Epithelial cell of proximal tubule (primary cell): Measurements from ENCODE around the gene COL1A2. TPM values are rescaled to one million over a fixed set of nuclear protein-coding genes. Genes with fewer than 3 reads are reported as not detected.

Experiments used
- DNase-seq: peaks from one replicate; pipeline ENCODE4 v3.0.0-alpha.2; 2011; ENCODE audit warnings: low read depth
- H3K4me3 ChIP-seq: 2 replicates; pipeline ENCODE4 v1.5.1; 2011; ENCODE audit warnings: low read depth, mild to moderate bottlenecking, low read length
- total RNA-seq: library from RNA; depleted of rRNA; stranded (reverse); fragments of >200 nt; gene quantifications from 2 replicates; pipeline ENCODE4 v1.2.3, GENCODE V29; 2015
- TF ChIP-seq, protein P1 (sequence below): conservative IDR thresholded peaks from 2 replicates; pipeline ENCODE4 v1.5.1; 2012; ENCODE audit warnings: low read depth, mild to moderate bottlenecking, low read length

The COL1A2 gene
- total RNA-seq, 1 donor from 2014 or later, result 10.9 TPM

- H3K4me3 ChIP-seq, result no peak overlapping the region
- TF ChIP-seq, protein P1, sequence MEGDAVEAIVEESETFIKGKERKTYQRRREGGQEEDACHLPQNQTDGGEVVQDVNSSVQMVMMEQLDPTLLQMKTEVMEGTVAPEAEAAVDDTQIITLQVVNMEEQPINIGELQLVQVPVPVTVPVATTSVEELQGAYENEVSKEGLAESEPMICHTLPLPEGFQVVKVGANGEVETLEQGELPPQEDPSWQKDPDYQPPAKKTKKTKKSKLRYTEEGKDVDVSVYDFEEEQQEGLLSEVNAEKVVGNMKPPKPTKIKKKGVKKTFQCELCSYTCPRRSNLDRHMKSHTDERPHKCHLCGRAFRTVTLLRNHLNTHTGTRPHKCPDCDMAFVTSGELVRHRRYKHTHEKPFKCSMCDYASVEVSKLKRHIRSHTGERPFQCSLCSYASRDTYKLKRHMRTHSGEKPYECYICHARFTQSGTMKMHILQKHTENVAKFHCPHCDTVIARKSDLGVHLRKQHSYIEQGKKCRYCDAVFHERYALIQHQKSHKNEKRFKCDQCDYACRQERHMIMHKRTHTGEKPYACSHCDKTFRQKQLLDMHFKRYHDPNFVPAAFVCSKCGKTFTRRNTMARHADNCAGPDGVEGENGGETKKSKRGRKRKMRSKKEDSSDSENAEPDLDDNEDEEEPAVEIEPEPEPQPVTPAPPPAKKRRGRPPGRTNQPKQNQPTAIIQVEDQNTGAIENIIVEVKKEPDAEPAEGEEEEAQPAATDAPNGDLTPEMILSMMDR, result no peak
- DNase-seq, result no peak
Observed at GRCh38 chr7:94355454-94355853, 39.2 kb upstream of the COL1A2 start.

GRCh38 chr7:94357076-94357475, 37.6 kb upstream of the COL1A2 start:
- no peak overlapping the region for H3K4me3 ChIP-seq
- TF ChIP-seq, protein P1, result no peak
- no peak for DNase-seq

GRCh38 chr7:94360926-94361325, 33.8 kb upstream of the COL1A2 start:
- TF ChIP-seq, protein P1, result no peak
- no peak overlapping the region for H3K4me3 ChIP-seq
- no peak for DNase-seq

- TF ChIP-seq, protein P1, result no peak
- DNase-seq, result no peak
- no peak overlapping the region for H3K4me3 ChIP-seq
Observed at GRCh38 chr7:94362276-94362675, 32.4 kb upstream of the COL1A2 start.

DNA sequence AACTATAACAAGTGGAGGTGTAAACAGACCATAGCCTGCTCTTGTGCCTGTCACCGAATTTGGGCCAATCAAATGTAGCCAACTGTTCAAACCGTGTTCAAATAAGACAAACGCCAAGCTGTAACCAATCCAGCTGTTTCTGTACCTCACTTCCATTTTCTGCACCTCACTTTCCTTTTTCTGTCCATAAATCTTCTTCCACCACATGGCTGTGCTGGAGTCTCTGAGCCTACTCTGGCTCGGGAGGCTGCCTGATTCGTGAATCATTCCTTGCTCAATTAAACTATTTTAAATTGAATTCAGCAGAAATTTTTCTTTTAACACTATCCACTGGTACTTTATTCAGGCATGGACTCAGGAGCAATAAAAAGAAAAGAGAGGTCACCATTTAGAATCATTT, 29.9 kb upstream of the COL1A2 start:
- TF ChIP-seq, protein P1, result no peak
- no peak for DNase-seq

DNA sequence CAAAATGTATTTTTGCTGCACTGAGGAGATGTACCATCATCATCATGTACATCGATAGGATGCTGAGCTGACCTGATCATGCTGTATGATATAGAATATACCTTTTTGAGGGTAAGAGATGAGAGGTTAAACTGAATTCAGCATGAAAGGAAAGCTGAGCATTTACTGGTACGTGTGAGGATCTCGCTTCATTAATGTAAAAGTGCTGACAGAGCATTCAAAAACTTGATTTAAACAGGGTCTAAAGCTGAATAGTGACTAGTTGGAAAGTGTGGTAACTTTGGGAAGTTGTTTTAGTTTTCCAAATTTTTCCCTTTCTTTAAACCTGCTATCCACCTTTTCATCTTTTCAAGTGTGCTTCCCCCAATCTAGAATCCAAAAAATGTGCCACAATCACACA, 28.5 kb upstream of the COL1A2 start:
- DNase-seq, result no peak
- H3K4me3 ChIP-seq, result no peak overlapping the region
- TF ChIP-seq, protein P1, result no peak

More for the DNA sequence above, 29.9 kb upstream of the COL1A2 start:
- no peak overlapping the region for H3K4me3 ChIP-seq

DNA sequence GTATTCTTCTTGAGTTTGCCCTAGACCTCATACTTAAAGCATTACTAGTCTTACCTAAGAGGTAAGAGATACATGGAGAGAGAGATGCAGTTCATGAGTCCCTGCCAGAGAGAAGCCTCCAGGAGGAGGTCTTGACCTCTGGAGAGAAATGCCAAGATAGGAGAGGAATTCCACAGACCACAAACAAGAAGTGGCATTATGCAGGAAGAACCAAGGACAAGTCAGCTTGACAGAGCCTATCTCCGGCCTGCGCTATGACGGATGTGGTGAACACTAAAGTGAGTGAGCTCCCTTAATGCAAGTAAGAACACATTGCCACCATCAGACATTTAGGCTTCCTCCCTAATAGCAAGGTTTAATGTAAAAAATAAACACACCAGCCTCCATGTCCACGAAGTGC, 27.9 kb upstream of the COL1A2 start:
- TF ChIP-seq, protein P1, result no peak
- DNase-seq, result no peak
- H3K4me3 ChIP-seq, result no peak overlapping the region
